Stimulated activated CD8-positive, alpha-beta memory T cell treated with anti-CD3 and anti-CD28 coated beads, Interleukin-4, amount 100 ng/mL, for 1 hour (primary cell): Measurements from ENCODE around the gene CNTNAP2.

Experiments
- DNase-seq, 2 donors: peaks; one replicate each; pipeline ENCODE4 v3.0.0-alpha.2; 2020; ENCODE audit warnings: low read depth in 2 of 2, low spot score in 1 of 2

The CNTNAP2 gene

DNA sequence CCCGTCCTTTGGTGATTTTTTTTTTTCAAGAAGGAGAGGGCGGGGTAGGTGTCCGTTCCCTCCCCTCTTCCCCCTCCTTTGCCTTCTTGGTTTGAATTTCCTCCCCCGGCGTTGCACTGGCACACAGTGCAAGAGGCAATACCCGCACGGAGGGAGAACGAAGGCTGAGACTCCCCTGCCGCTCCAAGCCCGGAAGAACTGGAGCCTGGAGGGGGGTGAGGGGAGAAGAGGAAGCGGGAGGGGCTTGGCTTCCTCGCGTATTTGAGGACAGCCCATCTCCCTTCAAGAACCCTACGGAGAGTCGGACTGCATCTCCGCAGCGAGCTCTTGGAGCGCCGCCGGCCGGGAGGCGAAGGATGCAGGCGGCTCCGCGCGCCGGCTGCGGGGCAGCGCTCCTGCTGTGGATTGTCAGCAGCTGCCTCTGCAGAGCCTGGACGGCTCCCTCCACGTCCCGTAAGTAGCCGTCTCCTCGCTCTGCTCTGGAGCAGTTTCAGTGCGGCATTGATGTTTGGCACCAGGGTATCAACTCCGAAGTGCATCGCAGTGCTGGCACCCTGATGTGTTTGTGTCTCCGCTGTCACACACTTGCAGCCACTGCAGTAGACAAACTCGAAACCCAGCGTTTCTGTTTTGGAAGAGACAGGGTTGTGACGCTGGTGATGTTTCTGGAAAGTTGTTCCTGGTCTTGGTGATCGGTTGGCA, at the start of gene CNTNAP2:
TSS of gene CNTNAP2 (plus strand) at position 281 of the 702 bp plus-strand sequence. CDS start at position 357, 76 bp downstream.
- no peak for DNase-seq

DNA sequence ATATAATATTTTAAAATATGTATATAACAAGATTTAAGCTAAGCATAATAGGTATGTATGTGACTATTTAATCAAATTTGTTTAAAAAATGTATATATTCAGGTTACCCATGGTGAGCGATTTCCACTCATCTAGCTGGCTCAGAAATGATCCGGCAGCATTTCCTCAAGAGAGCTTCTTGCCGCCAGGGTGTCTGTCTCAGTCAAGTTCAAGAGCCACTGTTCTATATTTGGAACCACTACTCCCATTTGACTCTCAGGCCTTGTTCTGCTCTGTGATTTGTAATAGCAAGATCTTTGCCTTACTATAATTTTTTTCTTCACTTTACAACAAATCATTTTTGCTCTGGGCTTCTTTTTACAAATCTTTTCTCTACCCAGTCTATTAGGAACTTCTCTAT, 48.7 kb upstream of the CNTNAP2 start:
- DNase-seq = no peak

DNA sequence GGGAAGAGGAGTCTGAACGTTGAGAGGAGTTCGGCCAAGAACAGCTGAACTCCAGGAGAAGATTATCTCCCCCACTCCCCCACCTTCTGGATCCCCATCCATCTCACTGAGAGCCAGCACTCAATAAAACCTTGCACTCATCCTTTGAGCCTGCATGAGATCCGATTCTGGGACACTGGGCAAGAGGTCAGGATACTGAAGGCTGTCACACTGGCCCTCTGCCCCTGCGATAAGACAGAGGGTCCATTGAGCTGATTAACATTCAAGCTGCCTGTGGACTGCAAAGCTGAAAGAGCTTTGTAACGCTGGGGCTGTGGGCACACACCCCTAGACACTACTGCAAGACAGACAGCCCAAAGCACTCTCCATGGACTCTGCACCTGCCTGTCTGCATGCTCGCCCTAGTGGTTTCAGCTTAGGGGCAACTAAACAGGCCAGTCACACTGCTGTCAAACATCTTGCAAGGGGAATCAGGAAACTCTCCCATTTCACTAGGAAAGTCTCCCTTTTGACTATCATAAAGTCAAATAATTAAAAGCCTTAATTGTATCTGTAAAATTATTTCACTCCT, 42.3 kb upstream of the CNTNAP2 start:
- DNase-seq = no peak

- DNase-seq = no peak
Measured at GRCh38 chr7:146076344-146076743, 40.3 kb upstream of the CNTNAP2 start.

- DNase-seq = no peak
Measured at GRCh38 chr7:146084086-146084485, 32.5 kb upstream of the CNTNAP2 start.

GRCh38 chr7:146090023-146090645, 26.5 kb upstream of the CNTNAP2 start:
- no peak for DNase-seq

DNA sequence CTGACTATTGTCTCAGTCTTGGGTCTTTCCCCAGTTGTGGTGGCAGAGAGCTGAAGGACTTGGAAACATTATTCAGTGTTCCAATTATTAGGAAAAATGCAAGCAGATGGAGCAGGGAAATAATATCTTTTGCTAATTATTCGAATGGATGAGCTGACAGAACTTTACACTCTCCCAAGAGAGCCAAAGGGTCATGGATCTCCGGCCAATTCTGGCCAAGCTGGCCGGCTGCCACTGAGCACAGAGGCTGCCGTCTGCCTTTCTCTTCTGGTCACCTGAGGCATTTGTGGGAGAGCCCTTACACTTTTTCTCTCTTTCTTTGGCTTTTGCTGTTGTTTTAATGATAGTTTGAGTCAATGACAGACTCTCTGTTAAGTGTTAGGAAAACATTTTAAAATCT, 22.2 kb upstream of the CNTNAP2 start:
- DNase-seq = no peak

DNA sequence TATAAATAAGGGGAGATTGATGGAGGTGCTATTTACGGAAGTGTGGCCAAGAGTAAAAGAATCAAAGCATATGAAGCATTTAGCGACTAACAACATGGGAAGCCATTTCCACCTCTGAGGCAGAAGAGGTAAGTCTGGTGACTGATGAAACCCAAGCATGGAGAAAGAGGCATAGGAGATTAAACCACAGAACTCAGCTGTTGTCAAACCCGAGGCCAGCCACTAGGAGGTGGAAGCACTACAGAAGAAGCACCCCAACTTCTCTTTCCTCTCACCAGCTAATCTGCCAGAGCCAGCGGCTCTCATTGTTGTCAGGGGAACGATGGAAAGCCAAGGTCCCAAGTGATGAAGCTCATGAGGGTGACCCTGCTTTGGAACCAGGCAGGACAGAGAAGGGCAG, 19.6 kb upstream of the CNTNAP2 start:
- no peak for DNase-seq

DNA sequence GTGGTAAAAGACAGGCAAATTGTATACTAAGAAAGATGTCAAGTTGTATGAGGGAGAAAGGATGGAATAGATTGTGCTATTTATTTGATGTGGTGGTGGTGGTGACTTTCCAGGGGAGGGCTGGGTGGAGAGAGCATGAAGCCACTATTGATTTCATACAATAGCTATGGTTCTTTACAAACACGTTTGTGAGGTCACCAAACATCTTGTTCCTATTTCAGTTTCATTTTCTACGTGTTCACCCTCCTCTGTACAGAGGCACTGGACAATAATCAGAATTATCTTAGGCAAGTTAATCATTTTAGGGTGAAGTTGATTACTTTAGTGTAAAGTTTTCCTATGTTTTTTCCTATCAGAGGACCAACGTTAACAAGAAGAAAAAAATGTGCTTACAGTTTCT, 10.3 kb upstream of the CNTNAP2 start:
- DNase-seq = no peak

GRCh38 chr7:146112755-146113154, 3.8 kb upstream of the CNTNAP2 start:
- no peak for DNase-seq

DNA sequence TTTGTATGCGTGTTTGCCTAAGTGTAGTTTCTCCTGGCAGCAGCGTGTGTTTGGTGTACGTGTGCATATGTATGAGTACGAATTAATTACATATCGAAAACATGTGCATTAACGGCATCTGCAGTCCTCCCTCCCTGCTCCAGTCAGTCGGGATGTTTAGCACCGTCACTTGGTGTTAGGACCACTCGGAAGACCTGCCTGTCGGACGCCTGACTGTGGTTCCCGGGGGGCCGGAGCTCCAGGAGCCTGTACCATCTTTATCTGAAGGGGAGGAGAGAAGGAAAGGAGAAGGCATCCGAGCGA, 1.1 kb upstream of the CNTNAP2 start:
- no peak for DNase-seq

GRCh38 chr7:146115851-146116520, 615 bp upstream of the CNTNAP2 start:
- DNase-seq = no peak

DNA sequence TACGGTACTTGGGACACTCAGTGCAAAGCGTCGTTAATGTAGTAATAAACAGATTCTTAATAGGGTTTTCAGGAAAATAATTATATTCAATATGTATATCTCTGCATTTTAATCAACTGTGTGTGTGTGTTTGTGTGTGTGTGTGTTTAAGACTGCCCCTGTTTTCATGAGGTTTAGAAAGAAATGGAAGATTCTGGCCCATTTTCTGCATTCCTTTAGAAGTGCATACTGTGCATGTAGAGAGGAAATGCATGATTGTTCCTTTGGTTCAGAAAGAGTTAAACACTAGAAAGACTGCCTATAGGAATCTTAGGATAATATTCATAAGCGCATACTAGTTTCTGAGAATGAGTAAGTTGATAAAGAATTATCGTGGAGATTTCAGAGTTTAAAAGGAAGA, 975 bp downstream of the CNTNAP2 start:
- DNase-seq = no peak

DNA sequence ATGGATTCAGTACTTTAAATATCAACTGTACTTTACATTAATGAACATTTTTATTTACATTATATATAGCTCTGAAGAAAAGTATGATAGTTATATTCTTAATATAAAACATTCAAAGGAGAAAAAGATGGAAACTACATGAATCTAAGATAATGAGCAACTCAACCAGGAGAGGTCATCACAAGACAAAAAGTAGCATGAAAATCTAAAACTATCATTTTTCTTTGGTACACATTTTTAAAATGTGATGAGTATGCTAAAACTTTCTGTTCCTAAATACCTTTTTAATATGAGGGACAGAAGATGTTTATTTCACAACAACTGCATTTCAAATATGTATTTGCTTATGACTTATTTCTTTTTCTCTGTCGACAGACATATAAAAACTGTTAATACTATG, 2.4 kb downstream of the CNTNAP2 start:
- no peak for DNase-seq

DNA sequence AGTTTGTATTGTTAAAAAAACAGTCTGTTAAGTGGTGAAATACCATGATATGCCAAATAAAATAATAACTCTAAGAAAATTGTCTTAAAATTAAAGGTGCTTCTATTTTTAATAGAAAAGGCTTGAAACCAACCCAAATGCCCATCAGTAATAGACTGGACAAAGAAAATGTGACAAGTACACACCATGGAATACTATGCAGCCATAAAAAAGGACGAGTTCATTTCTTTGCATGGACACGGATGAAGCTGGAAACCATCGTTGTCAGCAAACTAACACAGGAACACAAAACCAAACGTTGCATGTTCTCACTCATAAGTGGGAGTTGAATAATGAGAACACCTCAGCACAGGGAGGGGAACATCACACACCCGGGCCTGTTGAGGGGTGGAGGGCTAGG, 7.1 kb downstream of the CNTNAP2 start:
- no peak for DNase-seq

- no peak for DNase-seq
Measured at GRCh38 chr7:146126767-146127509, 10.3 kb downstream of the CNTNAP2 start.

GRCh38 chr7:146129296-146129695, 12.7 kb downstream of the CNTNAP2 start:
- no peak for DNase-seq

DNA sequence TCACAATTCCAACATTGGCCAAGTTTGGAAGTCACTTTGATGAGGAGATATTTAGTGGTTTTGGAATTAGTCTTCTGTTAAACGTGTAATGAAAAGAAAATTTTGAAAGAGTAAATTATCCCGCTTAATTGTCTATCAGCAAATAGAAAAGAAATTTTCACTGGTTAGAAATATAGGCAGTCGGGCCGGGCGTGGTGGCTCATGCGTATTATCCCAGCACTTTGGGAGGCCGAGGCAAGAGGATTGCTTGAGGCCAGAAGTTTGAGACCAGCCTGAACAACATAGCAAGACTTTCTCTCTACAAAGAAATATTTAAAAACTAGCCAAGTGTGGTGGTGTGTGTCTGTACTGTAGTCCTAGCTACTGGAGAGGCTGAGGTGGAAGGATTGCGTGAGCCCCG, 13.4 kb downstream of the CNTNAP2 start:
- no peak for DNase-seq

DNA sequence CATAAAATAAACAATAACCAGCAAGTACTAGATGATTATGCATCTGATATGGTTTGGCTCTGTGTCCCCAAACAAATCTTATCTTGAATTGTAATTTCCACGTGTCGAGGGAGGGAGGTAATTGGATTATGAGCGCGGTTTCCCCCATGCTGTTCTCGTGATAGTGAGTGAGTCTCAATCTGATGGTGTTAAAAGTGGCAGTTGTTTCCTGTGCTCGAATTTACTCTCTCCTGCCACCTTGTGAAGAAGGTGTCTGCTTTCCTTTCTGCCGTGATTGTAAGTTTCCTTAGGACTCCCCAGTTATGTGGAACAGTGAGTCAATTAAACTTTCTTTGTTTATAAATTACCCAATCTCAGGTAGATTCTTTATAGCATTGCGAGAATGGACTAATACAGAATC, 15.1 kb downstream of the CNTNAP2 start:
- DNase-seq = no peak

DNA sequence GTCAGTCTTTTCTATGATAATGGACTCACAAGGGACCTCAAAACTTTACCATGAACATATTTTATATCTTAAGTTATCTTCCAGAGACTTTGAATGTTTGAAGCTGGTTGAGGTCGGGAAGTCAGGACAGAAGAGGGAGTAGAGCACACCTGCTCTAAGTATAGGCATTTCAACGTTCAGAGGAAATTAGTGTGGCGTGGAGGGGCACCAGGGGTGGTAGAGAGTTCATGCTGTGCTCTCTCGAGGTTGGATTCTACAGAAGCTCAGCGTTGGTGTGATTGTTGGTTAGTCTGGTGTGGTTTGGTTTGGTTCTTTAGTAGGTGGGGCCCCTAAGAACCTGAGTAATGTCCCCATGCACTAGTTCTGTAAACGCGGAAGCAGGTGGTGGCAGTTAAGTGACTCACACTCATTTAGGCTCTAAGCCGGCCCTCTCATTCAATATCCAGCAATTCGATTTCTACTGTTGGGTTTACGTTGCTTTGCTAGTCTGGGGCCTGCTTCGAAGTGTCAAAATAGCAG, 19.8 kb downstream of the CNTNAP2 start:
- no peak for DNase-seq

- DNase-seq = no peak
Measured at GRCh38 chr7:146138926-146139325, 22.3 kb downstream of the CNTNAP2 start.
